HepG2 (cell line): Measurements from ENCODE around the gene KIF6.

Experiments
- ASH2L ChIP-seq: fragments of 300-600, 200-600 bp; sonication (generic); IDR thresholded peaks from 2 replicates; pipeline ENCODE4 v1.7.0; 2017; ENCODE audit warnings: low read depth, mild to moderate bottlenecking, moderate library complexity, mixed read lengths, low read length; ENCODE audit not compliant: insufficient read length
- CREB3 ChIP-seq: sonication (generic); formaldehyde crosslinking; IDR thresholded peaks from 2 replicates; pipeline ENCODE4 v1.5.0; 2020; ENCODE audit warnings: missing genetic modification reagents
- EZH2 ChIP-seq: conservative IDR thresholded peaks from 2 replicates; pipeline ENCODE4 v1.6.1; 2012; ENCODE audit warnings: mild to moderate bottlenecking, low read depth, low read length, moderate library complexity
- HNF4G ChIP-seq, 2 experiments: sonication (generic) in 1 of 2; formaldehyde crosslinking in 1 of 2; IDR thresholded peaks; 2 replicates each; pipeline versions ENCODE4 v1.4.0 to v1.6.1; 2011 to 2020; ENCODE audit warnings: borderline replicate concordance in 2 of 2, low read depth in 2 of 2, mild to moderate bottlenecking in 2 of 2, low read length in 1 of 2, missing genetic modification reagents in 1 of 2, moderate library complexity in 1 of 2
- SKI ChIP-seq: fragments of 450-650 bp; IDR thresholded peaks from one replicate; pipeline ENCODE4 v1.6.1; 2018; ENCODE audit warnings: mild to moderate bottlenecking; ENCODE audit not compliant: partially characterized antibody
- ZFAT ChIP-seq: sonication (generic); formaldehyde crosslinking; conservative IDR thresholded peaks from 2 replicates; pipeline ENCODE4 v1.8.1; 2023; ENCODE audit warnings: missing genetic modification reagents, inconsistent platforms
- ZNF282 ChIP-seq: fragments of 450-650 bp; IDR thresholded peaks from 2 replicates; pipeline ENCODE4 v1.6.1; 2018; ENCODE audit not compliant: partially characterized antibody
- ZNF337 ChIP-seq: sonication (generic); formaldehyde crosslinking; IDR thresholded peaks from 2 replicates; pipeline ENCODE4 v1.5.1; 2020; ENCODE audit warnings: missing genetic modification reagents, low read depth, mild to moderate bottlenecking, borderline replicate concordance
- ZNF841 ChIP-seq: sonication (generic); formaldehyde crosslinking; IDR thresholded peaks from 2 replicates; pipeline ENCODE4 v1.8.1; 2023; ENCODE audit warnings: missing genetic modification reagents, borderline replicate concordance
- TF ChIP-seq, protein P1 (sequence below): sonication (generic); formaldehyde crosslinking; IDR thresholded peaks from 2 replicates; pipeline ENCODE4 v1.5.0; 2020; ENCODE audit warnings: mild to moderate bottlenecking, missing genetic modification reagents, moderate library complexity

DNA sequence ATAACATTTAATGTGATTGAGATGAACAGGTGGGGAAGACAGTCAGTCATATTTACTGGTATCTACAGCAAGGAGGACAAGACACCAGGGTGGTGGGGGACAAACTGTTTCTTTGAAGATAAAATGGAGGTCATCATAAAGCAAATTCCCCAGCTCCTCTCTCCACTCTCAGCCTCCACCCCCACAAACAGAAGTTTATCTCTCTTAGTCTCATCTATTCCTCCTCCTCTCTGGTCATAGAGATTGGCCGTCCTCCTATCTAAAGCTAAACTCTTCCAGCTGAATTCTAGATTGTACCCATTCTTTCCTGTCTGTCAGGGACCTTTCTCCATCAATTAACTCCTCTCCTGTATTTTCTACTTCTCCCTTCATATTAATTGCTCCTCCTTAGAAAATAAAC, 71.1 kb downstream of the KIF6 start:
- TF ChIP-seq, protein P1, sequence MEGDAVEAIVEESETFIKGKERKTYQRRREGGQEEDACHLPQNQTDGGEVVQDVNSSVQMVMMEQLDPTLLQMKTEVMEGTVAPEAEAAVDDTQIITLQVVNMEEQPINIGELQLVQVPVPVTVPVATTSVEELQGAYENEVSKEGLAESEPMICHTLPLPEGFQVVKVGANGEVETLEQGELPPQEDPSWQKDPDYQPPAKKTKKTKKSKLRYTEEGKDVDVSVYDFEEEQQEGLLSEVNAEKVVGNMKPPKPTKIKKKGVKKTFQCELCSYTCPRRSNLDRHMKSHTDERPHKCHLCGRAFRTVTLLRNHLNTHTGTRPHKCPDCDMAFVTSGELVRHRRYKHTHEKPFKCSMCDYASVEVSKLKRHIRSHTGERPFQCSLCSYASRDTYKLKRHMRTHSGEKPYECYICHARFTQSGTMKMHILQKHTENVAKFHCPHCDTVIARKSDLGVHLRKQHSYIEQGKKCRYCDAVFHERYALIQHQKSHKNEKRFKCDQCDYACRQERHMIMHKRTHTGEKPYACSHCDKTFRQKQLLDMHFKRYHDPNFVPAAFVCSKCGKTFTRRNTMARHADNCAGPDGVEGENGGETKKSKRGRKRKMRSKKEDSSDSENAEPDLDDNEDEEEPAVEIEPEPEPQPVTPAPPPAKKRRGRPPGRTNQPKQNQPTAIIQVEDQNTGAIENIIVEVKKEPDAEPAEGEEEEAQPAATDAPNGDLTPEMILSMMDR, result no peak
- TF ChIP-seq EZH2, result no peak
- TF ChIP-seq ZNF337, result no peak
- no peak for TF ChIP-seq ASH2L
- no peak for TF ChIP-seq HNF4G (IDR thresholded peaks at IDR 0.05; ENCODE audit: borderline replicate concordance, low read depth, low read length)
- no peak for TF ChIP-seq HNF4G (CRISPR knock-in tag; IDR thresholded peaks at IDR 0.05; ENCODE audit: borderline replicate concordance, low read depth)
- no peak for TF ChIP-seq SKI
- no peak for TF ChIP-seq ZFAT (CRISPR knock-in tag)
- no peak for TF ChIP-seq CREB3 (CRISPR knock-in tag)
- no peak for TF ChIP-seq ZNF841 (CRISPR knock-in tag)
- TF ChIP-seq ZNF282, result no peak
